ENCODE results near the gene TRIAP1. TPM values are rescaled to one million over a fixed set of nuclear protein-coding genes. Genes with fewer than 3 reads are reported as not detected.

TRIAP1 gene
- total RNA-seq, 2 donors from 2014 or later = 15.7 to 21.9 TPM

GRCh38 chr12:120465756-120466155, 19.6 kb upstream of the TRIAP1 start:
- 46% methylated on average over 5 of the region's 5 CpGs for WGBS
- TF ChIP-seq POLR2AphosphoS5 (IDR thresholded peaks at IDR 0.05) = no peak
- no peak for TF ChIP-seq CTCF (IDR thresholded peaks at IDR 0.05)
- TF ChIP-seq POLR2A (IDR thresholded peaks at IDR 0.05) = no peak
- H3K27ac ChIP-seq = no peak overlapping the region
- intact Hi-C loops (cut with DNase I) = no loop called here
- no peak for DNase-seq (ENCODE audit: low spot score)
- H3K9me3 ChIP-seq = no peaks in the 10 kb centered on the region
- H3K4me3 ChIP-seq = no peak overlapping the region
- H3K36me3 ChIP-seq = peaks cover 4 to 13% of the 10 kb centered on the region in 2 donors
- no peaks in the 10 kb centered on the region for H3K27me3 ChIP-seq (replicated peaks; ENCODE audit: insufficient read depth)
- no peaks in the 10 kb centered on the region for H3K4me1 ChIP-seq (replicated peaks)

GRCh38 chr12:120463712-120464111, 17.5 kb upstream of the TRIAP1 start:
- H3K4me3 ChIP-seq = no peak overlapping the region
- H3K36me3 ChIP-seq = peaks cover 12 to 13% of the 10 kb centered on the region in 2 donors
- intact Hi-C loops (cut with DNase I) = no loop called here
- H3K4me1 ChIP-seq (replicated peaks) = no peaks in the 10 kb centered on the region
- no peaks in the 10 kb centered on the region for H3K27me3 ChIP-seq (replicated peaks; ENCODE audit: insufficient read depth)
- no peak for DNase-seq (ENCODE audit: low spot score)
- H3K9me3 ChIP-seq = no peaks in the 10 kb centered on the region
- TF ChIP-seq CTCF (IDR thresholded peaks at IDR 0.05) (no peak), POLR2AphosphoS5 (IDR thresholded peaks at IDR 0.05) (no peak), POLR2A (IDR thresholded peaks at IDR 0.05) (no peak)
- 83% methylated on average over 5 of the region's 5 CpGs for WGBS
- H3K27ac ChIP-seq = no peak overlapping the region

- no peaks in the 10 kb centered on the region for H3K4me1 ChIP-seq (replicated peaks)
- no peak overlapping the region for H3K27ac ChIP-seq
- no peak for DNase-seq (ENCODE audit: low spot score)
- H3K36me3 ChIP-seq = peaks cover 12 to 13% of the 10 kb centered on the region in 2 donors
- WGBS = 78% methylated on average over 3 of the region's 3 CpGs
- intact Hi-C loops (cut with DNase I) = no loop called here
- H3K4me3 ChIP-seq = no peak overlapping the region
- H3K9me3 ChIP-seq = no peaks in the 10 kb centered on the region
- TF ChIP-seq POLR2AphosphoS5 (IDR thresholded peaks at IDR 0.05) (no peak), POLR2A (IDR thresholded peaks at IDR 0.05) (no peak), CTCF (IDR thresholded peaks at IDR 0.05) (no peak)
- no peaks in the 10 kb centered on the region for H3K27me3 ChIP-seq (replicated peaks; ENCODE audit: insufficient read depth)
Measured at GRCh38 chr12:120462099-120462640, 16.0 kb upstream of the TRIAP1 start.

GRCh38 chr12:120460157-120460556, 14.0 kb upstream of the TRIAP1 start:
- H3K27me3 ChIP-seq (replicated peaks; ENCODE audit: insufficient read depth) = no peaks in the 10 kb centered on the region
- H3K9me3 ChIP-seq = no peaks in the 10 kb centered on the region
- 95% methylated on average over 3 of the region's 3 CpGs for WGBS
- no peaks in the 10 kb centered on the region for H3K4me1 ChIP-seq (replicated peaks)
- no peak overlapping the region for H3K27ac ChIP-seq
- intact Hi-C loops (cut with DNase I) = no loop called here
- DNase-seq (ENCODE audit: low spot score) = no peak
- H3K4me3 ChIP-seq = no peak overlapping the region
- H3K36me3 ChIP-seq = peaks cover 12 to 13% of the 10 kb centered on the region in 2 donors
- no peak for TF ChIP-seq CTCF (IDR thresholded peaks at IDR 0.05)
- no peak for TF ChIP-seq POLR2AphosphoS5 (IDR thresholded peaks at IDR 0.05)
- TF ChIP-seq POLR2A (IDR thresholded peaks at IDR 0.05) = no peak

GRCh38 chr12:120457133-120457532, 10.9 kb upstream of the TRIAP1 start:
- TF ChIP-seq POLR2A (IDR thresholded peaks at IDR 0.05) (no peak), CTCF (IDR thresholded peaks at IDR 0.05) (no peak)
- Histone ChIP-seq H3K27me3 (replicated peaks; ENCODE audit: insufficient read depth) (no peaks in the 10 kb centered on the region), H3K4me1 (replicated peaks) (no peaks in the 10 kb centered on the region), H3K4me3 (no peak overlapping the region), H3K9me3 (no peaks in the 10 kb centered on the region), H3K36me3 (peaks cover 0 to 7% of the 10 kb centered on the region in 2 donors), H3K27ac (no peak overlapping the region)
- 76% methylated on average over 6 of the region's 6 CpGs for WGBS
- no peak for DNase-seq (ENCODE audit: low spot score)
- intact Hi-C loops (cut with DNase I) = no loop called here
